ENCODE data around the gene ILKAP. TPM values are rescaled to one million over a fixed set of nuclear protein-coding genes. Genes with fewer than 3 reads are reported as not detected.

ILKAP gene
- total RNA-seq, 1 donor from 2014 or later = 29.5 TPM

GRCh38 chr2:238167344-238167715, 36.2 kb downstream of the ILKAP start:
- TF ChIP-seq CTCF (IDR thresholded peaks at IDR 0.05; ENCODE audit: insufficient read depth, low read length, poor library complexity, severe bottlenecking) = no peak
- H3K36me3 ChIP-seq (ENCODE audit: control insufficient read depth, insufficient read depth, low read length) = no peaks in the 10 kb centered on the region
- H3K27me3 ChIP-seq (ENCODE audit: control insufficient read depth, insufficient read depth, low read length) = no peaks in the 10 kb centered on the region
- no peak for DNase-seq (ENCODE audit: low read depth)
- no peak overlapping the region for H3K4me3 ChIP-seq (ENCODE audit: low read depth, low read length)

- H3K4me3 ChIP-seq (ENCODE audit: low read depth, low read length) = no peak overlapping the region
- H3K27me3 ChIP-seq (ENCODE audit: control insufficient read depth, insufficient read depth, low read length) = no peaks in the 10 kb centered on the region
- no peak for TF ChIP-seq CTCF (IDR thresholded peaks at IDR 0.05; ENCODE audit: insufficient read depth, low read length, poor library complexity, severe bottlenecking)
- no peaks in the 10 kb centered on the region for H3K36me3 ChIP-seq (ENCODE audit: control insufficient read depth, insufficient read depth, low read length)
- no peak for DNase-seq (ENCODE audit: low read depth)
Observed at GRCh38 chr2:238166391-238167343, 36.8 kb downstream of the ILKAP start.

- Histone ChIP-seq H3K36me3 (ENCODE audit: control insufficient read depth, insufficient read depth, low read length) (no peaks in the 10 kb centered on the region), H3K27me3 (ENCODE audit: control insufficient read depth, insufficient read depth, low read length) (no peaks in the 10 kb centered on the region), H3K4me3 (ENCODE audit: low read depth, low read length) (no peak overlapping the region)
- no peak for TF ChIP-seq CTCF (IDR thresholded peaks at IDR 0.05; ENCODE audit: insufficient read depth, low read length, poor library complexity, severe bottlenecking)
- no peak for DNase-seq (ENCODE audit: low read depth)
Observed at GRCh38 chr2:238165288-238165921, 38.1 kb downstream of the ILKAP start.

GRCh38 chr2:238164906-238165287, 38.6 kb downstream of the ILKAP start:
- DNase-seq (ENCODE audit: low read depth) = no peak
- no peak overlapping the region for H3K4me3 ChIP-seq (ENCODE audit: low read depth, low read length)
- no peaks in the 10 kb centered on the region for H3K27me3 ChIP-seq (ENCODE audit: control insufficient read depth, insufficient read depth, low read length)
- no peak for TF ChIP-seq CTCF (IDR thresholded peaks at IDR 0.05; ENCODE audit: insufficient read depth, low read length, poor library complexity, severe bottlenecking)
- no peaks in the 10 kb centered on the region for H3K36me3 ChIP-seq (ENCODE audit: control insufficient read depth, insufficient read depth, low read length)

GRCh38 chr2:238163481-238164198, 39.9 kb downstream of the ILKAP start:
- Histone ChIP-seq H3K27me3 (ENCODE audit: control insufficient read depth, insufficient read depth, low read length) (no peaks in the 10 kb centered on the region), H3K4me3 (ENCODE audit: low read depth, low read length) (peak overlapping the region; percentile 20), H3K36me3 (ENCODE audit: control insufficient read depth, insufficient read depth, low read length) (no peaks in the 10 kb centered on the region)
- no peak for TF ChIP-seq CTCF (IDR thresholded peaks at IDR 0.05; ENCODE audit: insufficient read depth, low read length, poor library complexity, severe bottlenecking)
- DNase-seq (ENCODE audit: low read depth) = no peak

Measured in kidney epithelial cell (primary cell).